ENCODE data around the gene LHX3.

DNA sequence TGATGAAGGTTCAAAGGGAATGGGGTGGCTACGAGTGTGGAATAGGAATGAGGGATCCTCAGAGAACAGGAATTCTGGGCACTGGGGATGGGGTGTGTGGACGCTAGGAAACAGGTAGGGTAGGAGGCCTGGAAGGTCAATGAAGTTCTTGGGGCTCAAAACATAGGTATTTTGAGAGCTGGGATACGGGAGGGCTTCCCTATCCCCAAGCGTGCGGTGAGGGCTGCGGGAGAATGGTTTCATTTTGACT lies 40.0 kb upstream of the LHX3 start:
- no peak for TF ChIP-seq EZH2phosphoT487 (IDR thresholded peaks at IDR 0.05)
- no peak for TF ChIP-seq CTCF (IDR thresholded peaks at IDR 0.05)
